K562 (cell line): Measurements from ENCODE around the gene C11orf98. TPM values are rescaled to one million over a fixed set of nuclear protein-coding genes. Genes with fewer than 3 reads are reported as not detected.
A peak's percentile ranks its signal among the peaks of the same experiment; 100 is the strongest.

Source experiments
- ARHGAP35 ChIP-seq: fragments of 450-650 bp; IDR thresholded peaks from 2 replicates; pipeline ENCODE4 v1.6.1; 2018; ENCODE audit not compliant: partially characterized antibody
- C11orf30 ChIP-seq: fragments of 450-650 bp; IDR thresholded peaks from 2 replicates; pipeline ENCODE4 v1.6.1; 2016; ENCODE audit warnings: low read depth, mild to moderate bottlenecking
- E2F3 ChIP-seq: fragments of 250-450 bp; sonication (Bioruptor Pico); IDR thresholded peaks from 2 replicates; pipeline ENCODE4 v1.4.0; 2020; ENCODE audit warnings: mild to moderate bottlenecking
- ELF4 ChIP-seq: fragments of 450-650 bp; formaldehyde crosslinking; IDR thresholded peaks from 2 replicates; pipeline ENCODE4 v1.4.0; 2022; ENCODE audit warnings: missing genetic modification characterization
- HDAC8 ChIP-seq: fragments of 450-650 bp; IDR thresholded peaks from 2 replicates; pipeline ENCODE4 v1.6.1; 2016; ENCODE audit warnings: mild to moderate bottlenecking, missing genetic modification characterization, moderate library complexity, missing compliant biosample characterization
- L3MBTL2 ChIP-seq: fragments of 450-650 bp; IDR thresholded peaks from 2 replicates; pipeline ENCODE4 v1.6.1; 2016; ENCODE audit warnings: mild to moderate bottlenecking, moderate library complexity
- MYC ChIP-seq, 2 experiments: fragments of 250-450 bp in 1 of 2; sonication (Bioruptor Pico) in 1 of 2; IDR thresholded peaks; 2 replicates each; pipeline versions ENCODE4 v1.5.1 to v1.6.1; 2012 to 2021; ENCODE audit warnings: low read depth in 2 of 2, borderline replicate concordance in 1 of 2, improper control_type of control experiment in 1 of 2, low read length in 1 of 2, mild to moderate bottlenecking in 1 of 2, moderate library complexity in 1 of 2
- POLR2H ChIP-seq: IDR thresholded peaks from 2 replicates; pipeline ENCODE4 v1.6.1; 2016; ENCODE audit warnings: missing genetic modification characterization, low read depth, mild to moderate bottlenecking, control low read depth, missing compliant biosample characterization, moderate library complexity
- PRPF4 ChIP-seq: fragments of 200-400 bp; formaldehyde crosslinking; IDR thresholded peaks from one replicate; pipeline ENCODE4 v1.6.1; 2017; ENCODE audit warnings: low read length, low read depth, mild to moderate bottlenecking; ENCODE audit not compliant: insufficient read depth, poor library complexity, severe bottlenecking
- SMARCB1 ChIP-seq: IDR thresholded peaks from 2 replicates; pipeline ENCODE4 v1.6.1; 2011; ENCODE audit warnings: improper control_type of control experiment, low read depth; ENCODE audit not compliant: insufficient read length
- TAF9B ChIP-seq: fragments of 450-650 bp; IDR thresholded peaks from 2 replicates; pipeline ENCODE4 v1.6.1; 2018; ENCODE audit warnings: mild to moderate bottlenecking; ENCODE audit not compliant: partially characterized antibody
- TCF7L2 ChIP-seq: fragments of 150-350 bp; IDR thresholded peaks from 2 replicates; pipeline ENCODE4 v1.6.1; 2016; ENCODE audit warnings: low read depth, mild to moderate bottlenecking, low read length, moderate library complexity
- ZNF785 ChIP-seq: fragments of 250-450 bp; sonication (Bioruptor Pico); IDR thresholded peaks from 2 replicates; pipeline ENCODE4 v1.4.0; 2020; ENCODE audit warnings: mild to moderate bottlenecking
- polyA plus RNA-seq, 8 experiments: library from polyadenylated mRNA; depleted of rRNA in 4 of 8; stranded (reverse) in 5 of 8; unstranded in 3 of 8; fragments of >200 nt; fragmentation: Nextera tagmentation in 2 of 8; fragmentation: Illumina TruSeq in 1 of 8; extraction: Ambion mirVana in 2 of 8; extraction: Trizol in 1 of 8; gene quantifications; 2 replicates each; pipeline versions ENCODE4 v1.2.1 to v1.2.3, GENCODE V29; 2011 to 2014; ENCODE audit warnings: inconsistent platforms in 1 of 8, missing spikeins in 1 of 8
- total RNA-seq, 7 experiments: library from RNA; depleted of rRNA in 6 of 7; stranded (reverse); fragments of >200 nt in 6 of 7; fragmentation: Illumina TruSeq in 2 of 7; extraction: Trizol in 2 of 7; gene quantifications; 2 replicates each; pipeline versions ENCODE4 v1.2.1 to v1.2.3, GENCODE V29; 2011 to 2021; ENCODE audit warnings: low replicate concordance in 1 of 7
- TF ChIP-seq, protein P1 (sequence below): fragments of 250-450 bp; sonication (Bioruptor Pico); IDR thresholded peaks from 2 replicates; pipeline ENCODE4 v1.8.0; 2021; ENCODE audit warnings: borderline replicate concordance, mild to moderate bottlenecking, moderate library complexity; ENCODE audit not compliant: poor library complexity, severe bottlenecking
- TF ChIP-seq, protein P2 (sequence below): fragments of 450-650 bp; formaldehyde crosslinking; IDR thresholded peaks from 2 replicates; pipeline ENCODE4 v1.4.0; 2020; ENCODE audit warnings: mild to moderate bottlenecking, moderate library complexity
- TF ChIP-seq, protein P3 (sequence below): IDR thresholded peaks from 2 replicates; pipeline ENCODE4 v1.6.1; 2012; ENCODE audit warnings: low read depth, low read length, improper control_type of control experiment, borderline replicate concordance
- TF ChIP-seq, protein P4 (sequence below), 2 experiments: IDR thresholded peaks; 2 replicates each; pipeline ENCODE4 v1.6.1; 2012; ENCODE audit warnings: improper control_type of control experiment in 2 of 2, low read depth in 2 of 2, low read length in 2 of 2, borderline replicate concordance in 1 of 2
- TF ChIP-seq, protein P5 (sequence below): sonication (generic); formaldehyde crosslinking; IDR thresholded peaks from 2 replicates; pipeline ENCODE4 v1.8.0; 2022; ENCODE audit warnings: mild to moderate bottlenecking, low read depth, missing genetic modification reagents

Gene C11orf98
- total and polyA plus RNA-seq, 9 of the 15 experiments (the other 6 are each of a cell fraction or from before 2014, with no cell fraction given): 103 to 352 (median 218) TPM

DNA sequence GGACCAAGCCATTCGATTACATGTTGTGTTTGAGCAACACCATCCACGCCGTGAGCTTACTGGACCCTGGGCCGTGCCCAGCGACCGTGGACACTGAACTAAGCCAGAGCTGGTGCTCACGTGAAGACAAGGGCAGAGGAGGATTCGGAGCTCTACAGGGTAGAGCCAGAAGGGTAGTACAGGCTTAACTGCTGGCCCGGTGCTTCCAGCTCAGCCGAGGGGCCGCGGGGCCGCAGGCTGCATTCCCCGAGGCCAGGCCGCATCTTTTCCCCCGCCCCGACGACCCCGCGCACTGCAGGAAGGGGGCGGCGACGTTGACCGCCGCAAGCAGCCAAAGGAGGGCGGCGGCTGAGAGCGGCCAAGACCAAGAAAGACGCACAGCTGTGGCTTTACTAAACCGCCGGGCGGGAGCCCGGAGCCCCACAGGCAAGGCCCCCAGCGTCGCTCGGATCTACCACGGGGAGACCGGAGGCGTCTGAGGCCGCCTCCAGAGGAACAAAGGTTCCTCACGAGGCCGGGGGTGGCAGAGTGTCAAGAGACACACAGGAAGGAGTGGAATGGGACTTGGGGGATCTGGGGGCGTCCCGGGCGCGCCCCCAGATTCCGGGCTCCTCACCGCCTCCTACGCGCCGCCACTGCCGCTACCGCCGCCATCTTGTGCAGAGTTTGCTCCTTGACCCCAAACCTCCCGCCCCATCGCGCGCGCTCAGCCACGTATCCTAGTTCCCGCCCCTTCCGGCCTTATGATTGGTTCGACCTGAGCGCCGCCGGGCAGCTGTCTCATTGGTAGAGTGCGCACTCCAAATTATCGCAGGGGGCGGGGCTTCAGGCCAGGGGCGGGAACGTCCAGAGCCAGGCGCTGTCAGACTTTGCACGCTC, 18.8 kb downstream of the C11orf98 start, which contains the start of gene GANAB (continued):
- TF ChIP-seq, protein P1, sequence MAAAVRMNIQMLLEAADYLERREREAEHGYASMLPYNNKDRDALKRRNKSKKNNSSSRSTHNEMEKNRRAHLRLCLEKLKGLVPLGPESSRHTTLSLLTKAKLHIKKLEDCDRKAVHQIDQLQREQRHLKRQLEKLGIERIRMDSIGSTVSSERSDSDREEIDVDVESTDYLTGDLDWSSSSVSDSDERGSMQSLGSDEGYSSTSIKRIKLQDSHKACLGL (CRISPR knock-in tag): no peak
- TF ChIP-seq ARHGAP35: no peak
- TF ChIP-seq HDAC8 (tag): no peak
- TF ChIP-seq L3MBTL2: peak; percentile 50; the same call in 1 of the 2 replicates
- TF ChIP-seq TAF9B: peak; percentile 81
- TF ChIP-seq TCF7L2: no peak
- TF ChIP-seq ZNF785 (CRISPR knock-in tag): no peak
- TF ChIP-seq, protein P2, sequence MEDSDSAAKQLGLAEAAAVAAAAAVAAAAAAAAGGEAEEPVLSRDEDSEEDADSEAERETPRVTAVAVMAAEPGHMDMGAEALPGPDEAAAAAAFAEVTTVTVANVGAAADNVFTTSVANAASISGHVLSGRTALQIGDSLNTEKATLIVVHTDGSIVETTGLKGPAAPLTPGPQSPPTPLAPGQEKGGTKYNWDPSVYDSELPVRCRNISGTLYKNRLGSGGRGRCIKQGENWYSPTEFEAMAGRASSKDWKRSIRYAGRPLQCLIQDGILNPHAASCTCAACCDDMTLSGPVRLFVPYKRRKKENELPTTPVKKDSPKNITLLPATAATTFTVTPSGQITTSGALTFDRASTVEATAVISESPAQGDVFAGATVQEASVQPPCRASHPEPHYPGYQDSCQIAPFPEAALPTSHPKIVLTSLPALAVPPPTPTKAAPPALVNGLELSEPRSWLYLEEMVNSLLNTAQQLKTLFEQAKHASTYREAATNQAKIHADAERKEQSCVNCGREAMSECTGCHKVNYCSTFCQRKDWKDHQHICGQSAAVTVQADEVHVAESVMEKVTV: no peak
- TF ChIP-seq MYC (IDR thresholded peaks at IDR 0.05; ENCODE audit: low read depth, low read length): peak; percentile 30; the same call in 1 of the 2 replicates
- TF ChIP-seq MYC (CRISPR knock-in tag; IDR thresholded peaks at IDR 0.05; ENCODE audit: borderline replicate concordance, low read depth): peak; percentile 76; the same call in 1 of the 2 replicates
- no peak for TF ChIP-seq SMARCB1
- TF ChIP-seq POLR2H (tag): peak; percentile 86
- TF ChIP-seq E2F3 (CRISPR knock-in tag): peak; percentile 65; the same call in 1 of the 2 replicates
- peak; percentile 78 for TF ChIP-seq C11orf30
- TF ChIP-seq PRPF4: no peak
- 0 out of 2 replicates have a peak, but pooled peaks have one; percentile 13 for TF ChIP-seq ELF4 (CRISPR knock-in tag)
- TF ChIP-seq, protein P3, sequence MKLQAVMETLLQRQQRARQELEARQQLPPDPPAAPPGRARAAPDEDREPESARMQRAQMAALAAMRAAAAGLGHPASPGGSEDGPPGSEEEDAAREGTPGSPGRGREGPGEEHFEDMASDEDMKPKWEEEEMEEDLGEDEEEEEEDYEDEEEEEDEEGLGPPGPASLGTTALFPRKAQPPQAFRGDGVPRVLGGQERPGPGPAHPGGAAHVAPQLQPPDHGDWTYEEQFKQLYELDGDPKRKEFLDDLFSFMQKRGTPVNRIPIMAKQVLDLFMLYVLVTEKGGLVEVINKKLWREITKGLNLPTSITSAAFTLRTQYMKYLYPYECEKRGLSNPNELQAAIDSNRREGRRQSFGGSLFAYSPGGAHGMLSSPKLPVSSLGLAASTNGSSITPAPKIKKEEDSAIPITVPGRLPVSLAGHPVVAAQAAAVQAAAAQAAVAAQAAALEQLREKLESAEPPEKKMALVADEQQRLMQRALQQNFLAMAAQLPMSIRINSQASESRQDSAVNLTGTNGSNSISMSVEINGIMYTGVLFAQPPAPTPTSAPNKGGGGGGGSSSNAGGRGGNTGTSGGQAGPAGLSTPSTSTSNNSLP: no peak
- TF ChIP-seq, protein P4, sequence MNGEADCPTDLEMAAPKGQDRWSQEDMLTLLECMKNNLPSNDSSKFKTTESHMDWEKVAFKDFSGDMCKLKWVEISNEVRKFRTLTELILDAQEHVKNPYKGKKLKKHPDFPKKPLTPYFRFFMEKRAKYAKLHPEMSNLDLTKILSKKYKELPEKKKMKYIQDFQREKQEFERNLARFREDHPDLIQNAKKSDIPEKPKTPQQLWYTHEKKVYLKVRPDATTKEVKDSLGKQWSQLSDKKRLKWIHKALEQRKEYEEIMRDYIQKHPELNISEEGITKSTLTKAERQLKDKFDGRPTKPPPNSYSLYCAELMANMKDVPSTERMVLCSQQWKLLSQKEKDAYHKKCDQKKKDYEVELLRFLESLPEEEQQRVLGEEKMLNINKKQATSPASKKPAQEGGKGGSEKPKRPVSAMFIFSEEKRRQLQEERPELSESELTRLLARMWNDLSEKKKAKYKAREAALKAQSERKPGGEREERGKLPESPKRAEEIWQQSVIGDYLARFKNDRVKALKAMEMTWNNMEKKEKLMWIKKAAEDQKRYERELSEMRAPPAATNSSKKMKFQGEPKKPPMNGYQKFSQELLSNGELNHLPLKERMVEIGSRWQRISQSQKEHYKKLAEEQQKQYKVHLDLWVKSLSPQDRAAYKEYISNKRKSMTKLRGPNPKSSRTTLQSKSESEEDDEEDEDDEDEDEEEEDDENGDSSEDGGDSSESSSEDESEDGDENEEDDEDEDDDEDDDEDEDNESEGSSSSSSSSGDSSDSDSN (IDR thresholded peaks at IDR 0.05; ENCODE audit: borderline replicate concordance in 1 of 2, low read depth in 2 of 2, low read length in 2 of 2): peak in 1 of 2 experiments; percentile 21; a peak in 1 of 4 replicates
- TF ChIP-seq, protein P5, sequence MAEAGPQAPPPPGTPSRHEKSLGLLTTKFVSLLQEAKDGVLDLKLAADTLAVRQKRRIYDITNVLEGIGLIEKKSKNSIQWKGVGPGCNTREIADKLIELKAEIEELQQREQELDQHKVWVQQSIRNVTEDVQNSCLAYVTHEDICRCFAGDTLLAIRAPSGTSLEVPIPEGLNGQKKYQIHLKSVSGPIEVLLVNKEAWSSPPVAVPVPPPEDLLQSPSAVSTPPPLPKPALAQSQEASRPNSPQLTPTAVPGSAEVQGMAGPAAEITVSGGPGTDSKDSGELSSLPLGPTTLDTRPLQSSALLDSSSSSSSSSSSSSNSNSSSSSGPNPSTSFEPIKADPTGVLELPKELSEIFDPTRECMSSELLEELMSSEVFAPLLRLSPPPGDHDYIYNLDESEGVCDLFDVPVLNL (CRISPR knock-in tag): peak; percentile 59; the same call in 1 of the 2 replicates
